ENCODE data around the gene SNX7. TPM values are rescaled to one million over a fixed set of nuclear protein-coding genes. Genes with fewer than 3 reads are reported as not detected.

SNX7 gene
- total and polyA plus RNA-seq, 9 of the 15 experiments (the other 6 are each of a cell fraction or from before 2014, with no cell fraction given): 0.09 TPM; not detected in 8

- no peak for FAIRE-seq
These were observed 130.6 kb downstream of the SNX7 start for GRCh38 chr1:98792123-98792522.

More at GRCh38 chr1:98792123-98792522, 130.6 kb downstream of the SNX7 start:
- in situ Hi-C loops (cut with MboI): no loop called here
- intact Hi-C loops (cut with micrococcal nuclease): no loop called here
- H3K9ac ChIP-seq (ENCODE audit: insufficient read depth in 1 of 2, low read depth in 2 of 2, low read length in 2 of 2): no peak overlapping the region
- no peak overlapping the region for H3K4me3 ChIP-seq
- ChIA-PET POLR2A (no interaction called here), CTCF (ENCODE audit: low intra/inter-chr PET ratio) (no interaction called here)
- no TSS peak for BruUV-seq (replicated peaks)
- ATAC-seq (no peak), DNase-seq (ENCODE audit: extremely low read depth in 1 of 4, low spot score in 3 of 4) (no peak)
- H4K20me1 ChIP-seq (replicated peaks; ENCODE audit: control insufficient read depth, insufficient read depth, low read length): no peaks in the 10 kb centered on the region
- H3K27ac ChIP-seq (ENCODE audit: extremely low read depth, low read depth, low read length): no peak overlapping the region
- no peak for TF ChIP-seq FOXA1 (IDR thresholded peaks at IDR 0.05; ENCODE audit: borderline replicate concordance)
- no peak for TF ChIP-seq CXXC5 (CRISPR knock-in tag; IDR thresholded peaks at IDR 0.05)
- TF ChIP-seq TFAP4 (CRISPR knock-in tag; IDR thresholded peaks at IDR 0.05; ENCODE audit: borderline replicate concordance): no peak
- no peak for TF ChIP-seq C11orf30 (IDR thresholded peaks at IDR 0.05; ENCODE audit: low read depth)
- TF ChIP-seq SNIP1 (IDR thresholded peaks at IDR 0.05; ENCODE audit: low read depth): no peak
- TF ChIP-seq, protein P1, sequence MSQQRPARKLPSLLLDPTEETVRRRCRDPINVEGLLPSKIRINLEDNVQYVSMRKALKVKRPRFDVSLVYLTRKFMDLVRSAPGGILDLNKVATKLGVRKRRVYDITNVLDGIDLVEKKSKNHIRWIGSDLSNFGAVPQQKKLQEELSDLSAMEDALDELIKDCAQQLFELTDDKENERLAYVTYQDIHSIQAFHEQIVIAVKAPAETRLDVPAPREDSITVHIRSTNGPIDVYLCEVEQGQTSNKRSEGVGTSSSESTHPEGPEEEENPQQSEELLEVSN (IDR thresholded peaks at IDR 0.05; ENCODE audit: borderline replicate concordance in 1 of 2, extremely low read depth in 1 of 2, insufficient read depth in 1 of 2, insufficient read length in 1 of 2, low read depth in 1 of 2, low read length in 1 of 2, poor library complexity in 1 of 2, severe bottlenecking in 1 of 2): no peak
- TF ChIP-seq NBN (IDR thresholded peaks at IDR 0.05; ENCODE audit: low read depth): no peak
- no peak for TF ChIP-seq HDAC2 (IDR thresholded peaks at IDR 0.05)
- WGBS (ENCODE audit: insufficient coverage, low coverage, missing lambda C conversion rate): 0% methylated on average over 1 of the region's 1 CpG
- H3K27me3 ChIP-seq (ENCODE audit: control insufficient read depth in 2 of 2, insufficient read depth in 2 of 2, low read length in 2 of 2): no peaks in the 10 kb centered on the region
- no peaks in the 10 kb centered on the region for H3K9me3 ChIP-seq (replicated peaks; ENCODE audit: control insufficient read depth, insufficient read depth, low read depth, low read length)
- H3K4me2 ChIP-seq (ENCODE audit: insufficient read depth, low read length): no peak overlapping the region
- no peaks in the 10 kb centered on the region for H3K4me1 ChIP-seq (replicated peaks in 1 of 2; ENCODE audit: control insufficient read depth in 2 of 2, insufficient read depth in 2 of 2, low read length in 2 of 2)
- no peak overlapping the region for H2AFZ ChIP-seq (ENCODE audit: low read depth, low read length)
- no peaks in the 10 kb centered on the region for H3K79me2 ChIP-seq (ENCODE audit: control insufficient read depth, insufficient read depth, low read length)
- no peaks in the 10 kb centered on the region for H3K9me1 ChIP-seq (ENCODE audit: control insufficient read depth, insufficient read depth, low read length)
- no peaks in the 10 kb centered on the region for H3K36me3 ChIP-seq (ENCODE audit: control insufficient read depth, insufficient read depth, low read length)
